H9 (cell line): ENCODE results near the gene SMIM15. TPM values are rescaled to one million over a fixed set of nuclear protein-coding genes. Genes with fewer than 3 reads are reported as not detected.

Experiments used
- DNase-seq: peaks from one replicate; pipeline ENCODE4 v3.0.0-alpha.2; 2017
- H2AFZ ChIP-seq: one replicate; pipeline ENCODE4 v1.6.1; 2013; ENCODE audit warnings: mild to moderate bottlenecking, low read length, control low read depth, moderate library complexity
- H2AK5ac ChIP-seq: 2 replicates; pipeline ENCODE4 v1.6.1; 2013; ENCODE audit warnings: low read length, control low read depth, mixed read lengths; ENCODE audit not compliant: insufficient read length
- H2BK120ac ChIP-seq: one replicate; pipeline ENCODE4 v1.6.1; 2013; ENCODE audit warnings: low read depth, mild to moderate bottlenecking, low read length, control low read depth, inconsistent platforms; ENCODE audit not compliant: poor library complexity, severe bottlenecking
- H2BK12ac ChIP-seq: 2 replicates; pipeline ENCODE4 v1.6.1; 2013; ENCODE audit warnings: low read length, control low read depth, mixed read lengths, low read depth; ENCODE audit not compliant: insufficient read length
- H2BK15ac ChIP-seq: 2 replicates; pipeline ENCODE4 v1.6.1; 2013; ENCODE audit warnings: low read depth, low read length, control low read depth
- H2BK20ac ChIP-seq: one replicate; pipeline ENCODE4 v1.6.1; 2013; ENCODE audit warnings: low read depth, mild to moderate bottlenecking, low read length, control low read depth, inconsistent platforms; ENCODE audit not compliant: poor library complexity, severe bottlenecking
- H2BK5ac ChIP-seq: 2 replicates; pipeline ENCODE4 v1.6.1; 2013; ENCODE audit warnings: low read length, control low read depth, mixed read lengths; ENCODE audit not compliant: insufficient read length
- H3K14ac ChIP-seq: 2 replicates; pipeline ENCODE4 v1.6.1; 2013; ENCODE audit warnings: low read length, control low read depth; ENCODE audit not compliant: insufficient read depth
- H3K18ac ChIP-seq: 2 replicates; pipeline ENCODE4 v1.6.1; 2013; ENCODE audit warnings: low read depth, mild to moderate bottlenecking, mixed read lengths, low read length, control low read depth; ENCODE audit not compliant: insufficient read length
- H3K23ac ChIP-seq: 2 replicates; pipeline ENCODE4 v1.6.1; 2013; ENCODE audit warnings: low read length, control low read depth, mixed read lengths, low read depth; ENCODE audit not compliant: insufficient read length
- H3K23me2 ChIP-seq: 2 replicates; pipeline ENCODE4 v1.6.1; 2013; ENCODE audit warnings: low read depth, mild to moderate bottlenecking, mixed read lengths, low read length, control low read depth; ENCODE audit not compliant: insufficient read length, poor library complexity, severe bottlenecking
- H3K27ac ChIP-seq: 2 replicates; pipeline ENCODE4 v1.5.1; 2013; ENCODE audit warnings: low read length, control low read depth, mixed read lengths, low read depth; ENCODE audit not compliant: insufficient read length
- H3K27me3 ChIP-seq: 2 replicates; pipeline ENCODE4 v1.6.1; 2013; ENCODE audit warnings: low read length, control low read depth, inconsistent platforms; ENCODE audit not compliant: insufficient read depth
- H3K4ac ChIP-seq: 2 replicates; pipeline ENCODE4 v1.6.1; 2013; ENCODE audit warnings: low read depth, mild to moderate bottlenecking, control low read depth, inconsistent platforms, low read length, moderate library complexity
- H3K4me1 ChIP-seq: 2 replicates; pipeline ENCODE4 v1.6.1; 2013; ENCODE audit warnings: low read length, control low read depth, inconsistent platforms; ENCODE audit not compliant: insufficient read depth
- H3K4me2 ChIP-seq: 2 replicates; pipeline ENCODE4 v1.6.1; 2013; ENCODE audit warnings: low read length, control low read depth, mixed read lengths; ENCODE audit not compliant: insufficient read length, insufficient read depth
- H3K56ac ChIP-seq: 2 replicates; pipeline ENCODE4 v1.6.1; 2013; ENCODE audit warnings: low read depth, mild to moderate bottlenecking, mixed read lengths, low read length, control low read depth; ENCODE audit not compliant: insufficient read length
- H3K79me1 ChIP-seq: 2 replicates; pipeline ENCODE4 v1.6.1; 2013; ENCODE audit warnings: low read depth, mild to moderate bottlenecking, moderate library complexity, low read length, control low read depth, inconsistent platforms; ENCODE audit not compliant: insufficient read depth, poor library complexity, severe bottlenecking
- H3K79me2 ChIP-seq: 2 replicates; pipeline ENCODE4 v1.6.1; 2013; ENCODE audit warnings: low read length, control low read depth, inconsistent platforms; ENCODE audit not compliant: insufficient read depth
- H3K9ac ChIP-seq: 2 replicates; pipeline ENCODE4 v1.6.1; 2013; ENCODE audit warnings: low read length, control low read depth, mixed read lengths; ENCODE audit not compliant: insufficient read length; ENCODE audit errors: extremely low read depth
- H3K9me3 ChIP-seq: one replicate; pipeline ENCODE4 v1.6.1; 2013; ENCODE audit warnings: low read depth, low read length, inconsistent platforms; ENCODE audit not compliant: control insufficient read depth
- H3T11ph ChIP-seq: one replicate; pipeline ENCODE4 v1.6.1; 2013; ENCODE audit warnings: mild to moderate bottlenecking, low read length, control low read depth, inconsistent platforms
- H4K20me1 ChIP-seq: one replicate; pipeline ENCODE4 v1.6.1; 2013; ENCODE audit not compliant: control insufficient read depth, insufficient read length, insufficient read depth
- H4K5ac ChIP-seq: 2 replicates; pipeline ENCODE4 v1.6.1; 2013; ENCODE audit warnings: low read depth, mild to moderate bottlenecking, mixed read lengths, low read length, control low read depth; ENCODE audit not compliant: insufficient read length
- H4K8ac ChIP-seq: replicated peaks from 2 replicates; pipeline ENCODE4 v1.6.1; 2013; ENCODE audit warnings: low read length, control low read depth, mixed read lengths, low read depth; ENCODE audit not compliant: insufficient read length
- H4K91ac ChIP-seq: 2 replicates; pipeline ENCODE4 v1.6.1; 2013; ENCODE audit warnings: low read depth, mild to moderate bottlenecking, moderate library complexity, mixed read lengths, low read length, control low read depth; ENCODE audit not compliant: insufficient read length
- H3K27ac Mint-ChIP-seq, 3 experiments: 2 replicates in 2 of 3; 3 replicates in 1 of 3; pipeline ENCODE4 v1.8.0; 2020 to 2021; ENCODE audit warnings: mixed read lengths in 3 of 3, mild to moderate bottlenecking in 1 of 3, moderate library complexity in 1 of 3
- H3K27me3 Mint-ChIP-seq: 2 replicates; pipeline ENCODE4 v1.8.0; 2021; ENCODE audit warnings: low read depth, mild to moderate bottlenecking, moderate library complexity, mixed read lengths
- H3K36me3 Mint-ChIP-seq, 3 experiments: 2 replicates in 2 of 3; 3 replicates in 1 of 3; pipeline ENCODE4 v1.8.0; 2020 to 2021; ENCODE audit warnings: low read depth in 3 of 3, mixed read lengths in 3 of 3; ENCODE audit not compliant: insufficient read depth in 1 of 3
- H3K4me1 Mint-ChIP-seq, 2 experiments: 2 replicates each; pipeline ENCODE4 v1.8.0; 2020; ENCODE audit warnings: mixed read lengths in 2 of 2
- H3K4me3 Mint-ChIP-seq, 2 experiments: 2 replicates in 1 of 2; 3 replicates in 1 of 2; pipeline ENCODE4 v1.8.0; 2020 to 2021; ENCODE audit warnings: mild to moderate bottlenecking in 2 of 2, mixed read lengths in 2 of 2, moderate library complexity in 1 of 2
- H3K9me3 Mint-ChIP-seq, 2 experiments: 2 replicates in 1 of 2; 3 replicates in 1 of 2; pipeline ENCODE4 v1.8.0; 2020; ENCODE audit warnings: mild to moderate bottlenecking in 2 of 2, mixed read lengths in 2 of 2, moderate library complexity in 1 of 2
- WGBS: extraction: QIAGEN DNeasy Blood & Tissue Kit; methylation state at CpG from one replicate; pipeline ENCODE4 v1.1.7; 2013; ENCODE audit warnings: missing lambda C conversion rate, low lambda C conversion rate, mixed read lengths; ENCODE audit not compliant: insufficient read length; ENCODE audit errors: extremely low coverage; 5-methylcytosine and 5-hydroxymethylcytosine counted together
- total RNA-seq: library from RNA; stranded (reverse); gene quantifications from 2 replicates; pipeline ENCODE4 v1.2.1, GENCODE V29; 2021
- TF ChIP-seq, protein P1 (sequence below): fragments of 200-600 bp; sonication (generic); conservative IDR thresholded peaks from 3 replicates; pipeline ENCODE4 v1.8.0; 2021; ENCODE audit warnings: antibody characterized with exemption, mild to moderate bottlenecking

Gene SMIM15
- total RNA-seq, 1 experiment from 2014 or later = 75.3 TPM

- no peak overlapping the region for H4K8ac ChIP-seq
Observed at GRCh38 chr5:61176631-61177030, 14.4 kb upstream of the SMIM15 start.

More at GRCh38 chr5:61176631-61177030, 14.4 kb upstream of the SMIM15 start:
- H3K23me2 ChIP-seq = no peaks in the 10 kb centered on the region
- H2AK5ac ChIP-seq = no peak overlapping the region
- no peaks in the 10 kb centered on the region for H3K27me3 Mint-ChIP-seq
- H3T11ph ChIP-seq = no peak overlapping the region
- no peak overlapping the region for H3K18ac ChIP-seq
- no peak overlapping the region for H3K9ac ChIP-seq
- no peaks in the 10 kb centered on the region for H3K4me1 Mint-ChIP-seq
- no peak overlapping the region for H2AFZ ChIP-seq
- TF ChIP-seq, protein P1, sequence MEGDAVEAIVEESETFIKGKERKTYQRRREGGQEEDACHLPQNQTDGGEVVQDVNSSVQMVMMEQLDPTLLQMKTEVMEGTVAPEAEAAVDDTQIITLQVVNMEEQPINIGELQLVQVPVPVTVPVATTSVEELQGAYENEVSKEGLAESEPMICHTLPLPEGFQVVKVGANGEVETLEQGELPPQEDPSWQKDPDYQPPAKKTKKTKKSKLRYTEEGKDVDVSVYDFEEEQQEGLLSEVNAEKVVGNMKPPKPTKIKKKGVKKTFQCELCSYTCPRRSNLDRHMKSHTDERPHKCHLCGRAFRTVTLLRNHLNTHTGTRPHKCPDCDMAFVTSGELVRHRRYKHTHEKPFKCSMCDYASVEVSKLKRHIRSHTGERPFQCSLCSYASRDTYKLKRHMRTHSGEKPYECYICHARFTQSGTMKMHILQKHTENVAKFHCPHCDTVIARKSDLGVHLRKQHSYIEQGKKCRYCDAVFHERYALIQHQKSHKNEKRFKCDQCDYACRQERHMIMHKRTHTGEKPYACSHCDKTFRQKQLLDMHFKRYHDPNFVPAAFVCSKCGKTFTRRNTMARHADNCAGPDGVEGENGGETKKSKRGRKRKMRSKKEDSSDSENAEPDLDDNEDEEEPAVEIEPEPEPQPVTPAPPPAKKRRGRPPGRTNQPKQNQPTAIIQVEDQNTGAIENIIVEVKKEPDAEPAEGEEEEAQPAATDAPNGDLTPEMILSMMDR = no peak
- H3K9me3 ChIP-seq = no peaks in the 10 kb centered on the region
- no peak overlapping the region for H4K91ac ChIP-seq
- H3K79me1 ChIP-seq = no peaks in the 10 kb centered on the region
- H4K5ac ChIP-seq = no peak overlapping the region
- H3K9me3 Mint-ChIP-seq = no peaks in the 10 kb centered on the region
- H3K4me1 ChIP-seq = no peaks in the 10 kb centered on the region
- WGBS = no CpG with 5 or more reads among the region's 3 CpGs
- H2BK5ac ChIP-seq = no peak overlapping the region
- H3K4ac ChIP-seq = no peak overlapping the region
- H2BK120ac ChIP-seq = no peak overlapping the region
- no peak overlapping the region for H2BK20ac ChIP-seq
- H3K27me3 ChIP-seq = no peaks in the 10 kb centered on the region
- no peaks in the 10 kb centered on the region for H3K79me2 ChIP-seq
- H2BK12ac ChIP-seq = no peak overlapping the region
- no peak overlapping the region for H3K56ac ChIP-seq
- H3K23ac ChIP-seq = no peak overlapping the region
- no peak overlapping the region for H3K4me3 Mint-ChIP-seq
- H3K14ac ChIP-seq = no peak overlapping the region
- no peaks in the 10 kb centered on the region for H4K20me1 ChIP-seq
- H2BK15ac ChIP-seq = no peak overlapping the region
- H3K36me3 Mint-ChIP-seq = no peaks in the 10 kb centered on the region
- H3K27ac ChIP-seq = no peak overlapping the region
- H3K27ac Mint-ChIP-seq = no peak overlapping the region; a peak in 1 of 7 replicates
- no peak for DNase-seq
- H3K4me2 ChIP-seq = no peak overlapping the region
